GM12865 (cell line): ENCODE measurements around the gene EPHA4.

ENCODE experiments used
- DNase-seq: peaks from one replicate; pipeline ENCODE4 v3.0.0; 2010; ENCODE audit warnings: low read depth
- H3K4me3 ChIP-seq: 2 replicates; pipeline ENCODE4 v1.5.1; 2011; ENCODE audit warnings: mild to moderate bottlenecking, low read depth, low read length, control low read depth
- TF ChIP-seq, protein P1 (sequence below): IDR thresholded peaks from 2 replicates; pipeline ENCODE4 v1.5.1; 2011; ENCODE audit warnings: low read length, control low read depth, low read depth, inconsistent platforms; ENCODE audit not compliant: insufficient read depth; ENCODE audit errors: missing control alignments

EPHA4 gene

DNA sequence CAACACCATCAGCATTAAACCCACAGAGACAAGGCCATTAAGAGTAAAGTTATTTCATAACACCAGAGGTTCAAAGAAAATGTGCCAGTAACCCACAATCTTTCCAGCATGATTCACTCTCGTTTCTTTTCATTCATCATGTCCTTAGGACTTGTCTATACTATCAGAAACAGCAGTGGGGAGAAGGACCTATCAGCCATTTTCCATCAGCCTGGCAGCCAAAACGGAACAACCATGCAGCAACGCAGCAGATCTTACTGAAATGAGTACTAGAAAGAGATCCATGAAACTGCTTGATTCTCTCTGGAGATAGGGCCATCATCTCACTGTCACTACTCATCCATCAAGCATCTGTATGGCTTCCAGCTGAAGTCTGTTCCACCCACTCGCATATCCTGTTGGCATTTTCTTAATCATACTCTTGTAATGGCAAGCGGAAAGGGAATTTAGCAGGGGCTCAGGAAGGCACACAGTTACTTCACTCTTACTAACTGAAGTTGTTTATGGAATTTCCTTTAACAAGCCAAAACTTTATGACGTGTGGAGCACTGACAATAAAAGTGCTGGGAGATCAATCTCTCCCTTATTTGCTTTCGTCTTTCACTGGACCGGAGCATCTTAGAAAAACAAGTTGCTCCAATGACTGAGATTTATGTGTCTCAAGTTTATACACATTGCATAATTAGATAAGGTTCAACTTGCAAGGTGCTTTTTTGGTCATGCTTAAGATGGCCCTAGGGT is 69.7 kb downstream of the EPHA4 start:
- TF ChIP-seq, protein P1, sequence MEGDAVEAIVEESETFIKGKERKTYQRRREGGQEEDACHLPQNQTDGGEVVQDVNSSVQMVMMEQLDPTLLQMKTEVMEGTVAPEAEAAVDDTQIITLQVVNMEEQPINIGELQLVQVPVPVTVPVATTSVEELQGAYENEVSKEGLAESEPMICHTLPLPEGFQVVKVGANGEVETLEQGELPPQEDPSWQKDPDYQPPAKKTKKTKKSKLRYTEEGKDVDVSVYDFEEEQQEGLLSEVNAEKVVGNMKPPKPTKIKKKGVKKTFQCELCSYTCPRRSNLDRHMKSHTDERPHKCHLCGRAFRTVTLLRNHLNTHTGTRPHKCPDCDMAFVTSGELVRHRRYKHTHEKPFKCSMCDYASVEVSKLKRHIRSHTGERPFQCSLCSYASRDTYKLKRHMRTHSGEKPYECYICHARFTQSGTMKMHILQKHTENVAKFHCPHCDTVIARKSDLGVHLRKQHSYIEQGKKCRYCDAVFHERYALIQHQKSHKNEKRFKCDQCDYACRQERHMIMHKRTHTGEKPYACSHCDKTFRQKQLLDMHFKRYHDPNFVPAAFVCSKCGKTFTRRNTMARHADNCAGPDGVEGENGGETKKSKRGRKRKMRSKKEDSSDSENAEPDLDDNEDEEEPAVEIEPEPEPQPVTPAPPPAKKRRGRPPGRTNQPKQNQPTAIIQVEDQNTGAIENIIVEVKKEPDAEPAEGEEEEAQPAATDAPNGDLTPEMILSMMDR, result no peak
- no peak for DNase-seq
- H3K4me3 ChIP-seq, result no peak overlapping the region

DNA sequence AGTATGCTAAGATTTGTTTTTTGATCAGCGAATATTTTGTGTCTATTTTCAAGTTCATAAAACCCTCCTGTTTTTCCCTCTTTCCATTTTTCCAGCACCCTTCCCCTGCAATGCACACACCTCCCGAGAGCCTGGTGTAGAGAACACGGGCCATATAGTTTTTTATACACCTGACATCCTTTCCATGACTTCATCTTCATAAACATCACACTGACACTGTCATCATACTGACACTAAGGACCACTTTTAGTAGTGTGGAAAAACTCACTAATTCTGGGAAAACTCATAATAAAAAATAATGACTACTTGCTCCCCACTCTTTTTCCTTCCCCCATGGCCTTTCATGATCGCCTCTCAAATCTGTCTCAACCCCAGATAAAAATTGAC is 70.2 kb downstream of the EPHA4 start:
- TF ChIP-seq, protein P1, result no peak
- no peak overlapping the region for H3K4me3 ChIP-seq
- DNase-seq, result no peak

DNA sequence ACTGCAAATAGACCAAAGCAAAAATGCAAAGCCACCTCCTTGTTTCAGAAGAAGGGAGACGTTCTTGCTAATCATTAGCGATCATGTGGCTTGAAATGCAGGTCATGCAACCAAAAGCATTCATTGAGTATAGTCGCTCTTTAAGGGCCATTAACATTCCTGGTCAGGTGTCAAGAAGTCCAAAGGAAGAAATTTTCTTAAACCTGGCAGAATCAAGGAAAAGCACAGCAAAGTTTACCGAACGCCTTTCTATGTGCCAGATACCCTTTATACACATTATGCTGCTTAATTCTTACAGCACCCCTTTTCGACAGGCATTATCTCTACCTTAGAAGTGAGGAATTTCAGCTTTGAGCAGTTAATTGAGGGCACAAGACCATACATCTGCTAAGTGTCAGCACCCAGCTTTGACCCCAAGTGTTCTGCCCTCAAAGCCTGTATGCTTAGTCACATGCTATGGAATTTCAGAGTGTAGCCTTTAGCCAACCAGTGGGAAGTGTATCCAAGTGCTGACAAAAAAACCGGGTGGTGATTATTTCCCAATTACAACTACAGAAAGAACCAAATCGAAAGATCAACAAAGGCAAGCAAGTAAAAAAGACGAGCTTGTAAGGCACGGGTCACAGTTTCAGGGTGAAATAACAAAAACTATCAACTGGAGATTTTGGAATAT is 70.8 kb downstream of the EPHA4 start:
- TF ChIP-seq, protein P1, result no peak
- no peak overlapping the region for H3K4me3 ChIP-seq
- no peak for DNase-seq

DNA sequence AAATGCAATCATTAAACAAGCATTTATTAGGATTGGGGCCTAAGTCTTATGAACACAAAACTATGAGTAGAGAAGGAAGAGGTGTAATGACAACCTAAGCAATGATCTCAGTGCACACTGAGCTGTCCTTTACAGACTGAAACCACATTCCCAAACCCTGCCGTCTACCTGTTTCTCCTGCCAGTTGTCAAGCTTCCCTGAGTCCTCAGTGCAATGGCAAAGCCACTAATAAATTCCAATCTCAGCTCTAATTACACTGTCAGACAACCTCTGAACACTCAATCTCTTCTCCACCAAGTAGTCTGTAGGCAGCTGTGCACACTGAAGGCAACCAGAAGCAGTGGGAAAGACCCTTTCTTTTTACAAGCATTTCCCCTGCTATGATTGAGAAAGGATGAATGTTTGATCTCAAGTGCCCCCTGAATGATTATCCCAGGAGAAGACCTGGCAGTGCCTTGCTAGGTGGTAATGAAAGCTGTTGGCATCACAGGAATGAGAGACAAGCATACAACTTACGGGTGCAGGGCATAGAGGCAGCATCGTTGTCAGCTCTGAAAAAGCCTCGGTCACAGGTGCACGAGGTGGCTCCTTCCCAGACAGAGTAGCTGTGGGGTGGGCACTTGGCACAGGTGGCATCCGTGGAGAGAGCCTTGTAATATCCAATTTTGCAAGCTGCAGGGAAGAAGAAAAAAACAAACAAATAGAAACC is 71.4 kb downstream of the EPHA4 start:
- TF ChIP-seq, protein P1, result no peak
- DNase-seq, result no peak
- no peak overlapping the region for H3K4me3 ChIP-seq

DNA sequence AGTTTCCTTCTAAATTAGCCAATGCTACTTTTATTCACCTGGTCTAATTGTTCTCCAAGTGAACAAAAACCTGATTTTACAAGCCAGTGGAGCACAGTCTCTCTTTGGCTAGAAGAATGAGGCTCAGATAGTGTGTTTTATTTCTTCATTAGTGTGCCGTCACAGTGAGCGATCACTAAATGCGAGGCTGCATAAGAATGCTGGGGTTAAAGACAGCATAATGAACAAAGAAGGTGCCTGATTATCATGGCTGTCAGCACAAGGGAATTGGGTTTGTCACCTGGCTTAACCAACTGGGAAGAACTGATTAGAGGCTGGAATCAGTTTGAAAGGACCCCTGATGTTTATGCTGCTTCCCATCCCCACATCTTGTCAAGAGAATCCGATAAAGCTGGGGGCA is 76.4 kb downstream of the EPHA4 start:
- TF ChIP-seq, protein P1, result no peak
- no peak overlapping the region for H3K4me3 ChIP-seq
- no peak for DNase-seq

DNA sequence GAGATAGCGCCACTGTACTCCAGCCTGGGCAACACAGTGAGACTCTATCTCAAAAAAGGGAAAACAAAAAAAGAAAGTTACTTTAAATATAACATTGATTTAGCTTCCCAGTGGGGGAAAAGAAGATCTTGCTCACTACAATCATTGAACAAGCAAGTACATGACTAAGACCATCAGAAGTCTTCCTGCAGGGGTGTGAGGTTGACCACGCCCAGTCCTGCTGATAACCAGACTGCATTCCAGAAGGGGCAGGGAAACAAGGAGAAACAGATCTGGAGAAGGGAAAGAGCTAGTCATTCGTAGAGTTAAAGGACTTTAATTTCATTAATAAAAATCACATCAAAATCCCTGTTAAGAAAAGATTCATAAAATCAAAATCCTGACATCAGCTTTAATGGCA is 77.5 kb downstream of the EPHA4 start:
- no peak for DNase-seq
- no peak overlapping the region for H3K4me3 ChIP-seq
- TF ChIP-seq, protein P1, result no peak
